ENCODE measurements around the gene SPN. TPM values are rescaled to one million over a fixed set of nuclear protein-coding genes. Genes with fewer than 3 reads are reported as not detected.

The SPN gene
- total and polyA plus RNA-seq, 9 of the 15 experiments (the other 6 are each of a cell fraction or from before 2014, with no cell fraction given) = 24.3 to 225 (median 79.4) TPM

- TF ChIP-seq UBTF (IDR thresholded peaks at IDR 0.05; ENCODE audit: borderline replicate concordance in 1 of 2, low read depth in 2 of 2, low read length in 2 of 2) (0 out of 4 replicates have a peak, but pooled peaks of 1 of the 2 experiments have one; percentile 41), PHF21A (IDR thresholded peaks at IDR 0.05; ENCODE audit: borderline replicate concordance, low read depth) (0 out of 2 replicates have a peak, but pooled peaks have one; percentile 4), RB1 (IDR thresholded peaks at IDR 0.05; ENCODE audit: low read depth) (peak; percentile 42; the same call in 1 of the 2 replicates), RFX1 (IDR thresholded peaks at IDR 0.05) (peak; percentile 100), TFAP4 (CRISPR knock-in tag; IDR thresholded peaks at IDR 0.05; ENCODE audit: borderline replicate concordance) (peak; percentile 31; the same call in 1 of the 2 replicates), ZNF224 (CRISPR knock-in tag; IDR thresholded peaks at IDR 0.05) (no peak), DMBX1 (CRISPR knock-in tag; IDR thresholded peaks at IDR 0.05; ENCODE audit: borderline replicate concordance) (peak; percentile 20; the same call in 1 of the 2 replicates), ID3 (CRISPR knock-in tag; IDR thresholded peaks at IDR 0.05) (no peak), ID3 (tag; IDR thresholded peaks at IDR 0.05) (peak; percentile 34; the same call in 1 of the 2 replicates), CTCFL (IDR thresholded peaks at IDR 0.05; ENCODE audit: borderline replicate concordance, insufficient read depth, low read depth, low read length, poor library complexity, severe bottlenecking) (peak; percentile 50), YY1 (IDR thresholded peaks at IDR 0.05; ENCODE audit: borderline replicate concordance in 1 of 3, control insufficient read depth in 1 of 3, extremely low read depth in 1 of 3, insufficient read depth in 3 of 3, insufficient read length in 1 of 3, insufficient replicate concordance in 2 of 3, low read depth in 1 of 3, low read length in 2 of 3) (peak in 1 of 3 experiments; percentile 27), RCOR1 (IDR thresholded peaks at IDR 0.05; ENCODE audit: borderline replicate concordance in 1 of 2, low read depth in 2 of 2, low read length in 2 of 2) (peak in 1 of 2 experiments; percentile 70; a peak in 1 of 4 replicates), BCOR (IDR thresholded peaks at IDR 0.05) (no peak), USF1 (CRISPR knock-in tag; IDR thresholded peaks at IDR 0.05) (peak; percentile 39; the same call in 1 of the 2 replicates)
- TF ChIP-seq, protein P1, sequence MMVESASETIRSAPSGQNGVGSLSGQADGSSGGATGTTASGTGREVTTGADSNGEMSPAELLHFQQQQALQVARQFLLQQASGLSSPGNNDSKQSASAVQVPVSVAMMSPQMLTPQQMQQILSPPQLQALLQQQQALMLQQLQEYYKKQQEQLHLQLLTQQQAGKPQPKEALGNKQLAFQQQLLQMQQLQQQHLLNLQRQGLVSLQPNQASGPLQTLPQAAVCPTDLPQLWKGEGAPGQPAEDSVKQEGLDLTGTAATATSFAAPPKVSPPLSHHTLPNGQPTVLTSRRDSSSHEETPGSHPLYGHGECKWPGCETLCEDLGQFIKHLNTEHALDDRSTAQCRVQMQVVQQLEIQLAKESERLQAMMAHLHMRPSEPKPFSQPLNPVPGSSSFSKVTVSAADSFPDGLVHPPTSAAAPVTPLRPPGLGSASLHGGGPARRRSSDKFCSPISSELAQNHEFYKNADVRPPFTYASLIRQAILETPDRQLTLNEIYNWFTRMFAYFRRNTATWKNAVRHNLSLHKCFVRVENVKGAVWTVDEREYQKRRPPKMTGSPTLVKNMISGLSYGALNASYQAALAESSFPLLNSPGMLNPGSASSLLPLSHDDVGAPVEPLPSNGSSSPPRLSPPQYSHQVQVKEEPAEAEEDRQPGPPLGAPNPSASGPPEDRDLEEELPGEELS (CRISPR knock-in tag; IDR thresholded peaks at IDR 0.05; ENCODE audit: borderline replicate concordance) = peak; percentile 40; the same call in 1 of the 2 replicates
These were observed 1.3 kb downstream of the SPN start (continued) for GRCh38 chr16:29664091-29664921.
